Karpas-422 (cell line): ENCODE data around the gene CALML3. TPM values are rescaled to one million over a fixed set of nuclear protein-coding genes. Genes with fewer than 3 reads are reported as not detected.
"Not testable (repeated sequence)": the region's sequence is repeated elsewhere in the genome, so short reads cannot be mapped to it uniquely, and the experiment has no call there.

Experiments used
- DNase-seq: peaks from one replicate; pipeline ENCODE4 v3.0.0-alpha.2; 2015
- H2AFZ ChIP-seq: fragments of 200-600 bp; sonication (generic); 2 replicates; pipeline ENCODE4 v1.6.1; 2014; ENCODE audit warnings: antibody characterized with exemption, low read length, mixed read lengths
- H3K27ac ChIP-seq: fragments of 200-600 bp; sonication (generic); 2 replicates; pipeline ENCODE4 v1.5.1; 2014; ENCODE audit warnings: mild to moderate bottlenecking, low read length, moderate library complexity
- H3K27me3 ChIP-seq: fragments of 200-600 bp; sonication (generic); 2 replicates; pipeline ENCODE4 v1.6.1; 2014; ENCODE audit warnings: low read length, mixed read lengths
- H3K36me3 ChIP-seq: fragments of 200-600 bp; sonication (generic); 2 replicates; pipeline ENCODE4 v1.6.1; 2014; ENCODE audit warnings: low read length, mixed read lengths; ENCODE audit not compliant: insufficient read depth
- H3K4me1 ChIP-seq: fragments of 200-600 bp; sonication (generic); 2 replicates; pipeline ENCODE4 v1.6.1; 2014; ENCODE audit warnings: mild to moderate bottlenecking, low read length, mixed read lengths
- H3K4me2 ChIP-seq: fragments of 200-600 bp; sonication (generic); 2 replicates; pipeline ENCODE4 v1.6.1; 2014; ENCODE audit warnings: low read length, low read depth, mild to moderate bottlenecking; ENCODE audit not compliant: poor library complexity, severe bottlenecking
- H3K4me3 ChIP-seq: fragments of 200-600 bp; sonication (generic); 2 replicates; pipeline ENCODE4 v1.5.1; 2014; ENCODE audit warnings: mild to moderate bottlenecking, antibody characterized with exemption, low read length, mixed read lengths
- H3K79me2 ChIP-seq: fragments of 200-600 bp; sonication (generic); 2 replicates; pipeline ENCODE4 v1.6.1; 2014; ENCODE audit warnings: mild to moderate bottlenecking, low read length, mixed read lengths
- H3K9ac ChIP-seq: fragments of 200-600 bp; sonication (generic); 2 replicates; pipeline ENCODE4 v1.6.0; 2014; ENCODE audit warnings: low read length
- H3K9me2 ChIP-seq: fragments of 200-600 bp; sonication (generic), shearing (Covaris generic); replicated peaks from 2 replicates; pipeline ENCODE4 v1.6.0; 2014; ENCODE audit warnings: mild to moderate bottlenecking, low read length, moderate library complexity; ENCODE audit not compliant: insufficient read depth
- H3K9me3 ChIP-seq: fragments of 300-700, 200-600 bp; sonication (generic); 2 replicates; pipeline ENCODE4 v1.6.1; 2014; ENCODE audit warnings: low read length, mixed read lengths
- H4K20me1 ChIP-seq: fragments of 200-600 bp; sonication (generic); 2 replicates; pipeline ENCODE4 v1.6.1; 2014; ENCODE audit warnings: mild to moderate bottlenecking, antibody characterized with exemption, low read length, low read depth; ENCODE audit not compliant: insufficient read depth
- total RNA-seq: library from RNA; depleted of rRNA; stranded (reverse); fragments of >200 nt; shearing (Covaris generic); gene quantifications from 2 replicates; pipeline ENCODE4 v1.2.3, GENCODE V29; 2014; ENCODE audit warnings: low replicate concordance; rRNA removed

CALML3 gene
- total RNA-seq: not detected in 2 replicates

- Histone ChIP-seq H3K36me3 (no peaks in the 10 kb centered on the region), H3K4me3 (no peak within 1 kb of the TSS), H3K27me3 (no peaks in the 10 kb centered on the region), H4K20me1 (no peaks in the 10 kb centered on the region), H3K4me1 (no peaks in the 10 kb centered on the region), H2AFZ (no peak within 1 kb of the TSS), H3K9me2 (no peaks in the 10 kb centered on the region), H3K79me2 (no peaks in the 10 kb centered on the region), H3K4me2 (no peak within 1 kb of the TSS), H3K27ac (no peak within 1 kb of the TSS), H3K9me3 (no peaks in the 10 kb centered on the region), H3K9ac (no peak within 1 kb of the TSS)
- DNase-seq: no peak
Observed at GRCh38 chr10:5524641-5525560, at the start of gene CALML3. Gene CALML3, plus strand, starts transcription at chr10:5524961. Its CDS starts 125 bp downstream, at chr10:5525086.

- not testable (repeated sequence) for H3K79me2 ChIP-seq
Observed at GRCh38 chr10:5475088-5475487, 49.7 kb upstream of the CALML3 start.

GRCh38 chr10:5475974-5476807 lies 48.6 kb upstream of the CALML3 start:
- not testable (repeated sequence) for H3K27me3 ChIP-seq, H3K4me2 ChIP-seq, H3K4me3 ChIP-seq, H3K9me2 ChIP-seq, DNase-seq, H3K36me3 ChIP-seq, H2AFZ ChIP-seq, H3K9ac ChIP-seq, H3K79me2 ChIP-seq, H3K4me1 ChIP-seq, H4K20me1 ChIP-seq, H3K9me3 ChIP-seq, H3K27ac ChIP-seq

More at GRCh38 chr10:5475088-5475487, 49.7 kb upstream of the CALML3 start:
- DNase-seq, H3K27me3 ChIP-seq, H4K20me1 ChIP-seq, H3K27ac ChIP-seq, H3K4me2 ChIP-seq, H2AFZ ChIP-seq, H3K36me3 ChIP-seq, H3K4me1 ChIP-seq, H3K9me2 ChIP-seq, H3K9me3 ChIP-seq, H3K9ac ChIP-seq, H3K4me3 ChIP-seq: not testable (repeated sequence)

- no peaks in the 10 kb centered on the region for H4K20me1 ChIP-seq
- no peak for DNase-seq
- H3K36me3 ChIP-seq: no peaks in the 10 kb centered on the region
- H3K27me3 ChIP-seq: no peaks in the 10 kb centered on the region
- H3K4me2 ChIP-seq: no peak overlapping the region
- H3K4me1 ChIP-seq: no peaks in the 10 kb centered on the region
- H3K9me2 ChIP-seq: no peaks in the 10 kb centered on the region
- no peak overlapping the region for H3K27ac ChIP-seq
- no peak overlapping the region for H3K4me3 ChIP-seq
- no peak overlapping the region for H2AFZ ChIP-seq
- no peaks in the 10 kb centered on the region for H3K79me2 ChIP-seq
- H3K9me3 ChIP-seq: no peaks in the 10 kb centered on the region
- H3K9ac ChIP-seq: no peak overlapping the region
Observed at GRCh38 chr10:5476918-5477525, 47.7 kb upstream of the CALML3 start.

GRCh38 chr10:5477948-5478693 lies 46.6 kb upstream of the CALML3 start:
- H3K9me2 ChIP-seq: no peaks in the 10 kb centered on the region
- H2AFZ ChIP-seq: no peak overlapping the region
- H3K4me3 ChIP-seq: no peak overlapping the region
- DNase-seq: no peak
- no peaks in the 10 kb centered on the region for H3K4me1 ChIP-seq
- no peaks in the 10 kb centered on the region for H3K9me3 ChIP-seq
- no peaks in the 10 kb centered on the region for H4K20me1 ChIP-seq
- H3K4me2 ChIP-seq: no peak overlapping the region
- H3K79me2 ChIP-seq: no peaks in the 10 kb centered on the region
- no peaks in the 10 kb centered on the region for H3K27me3 ChIP-seq
- no peak overlapping the region for H3K9ac ChIP-seq
- H3K36me3 ChIP-seq: no peaks in the 10 kb centered on the region
- no peak overlapping the region for H3K27ac ChIP-seq

GRCh38 chr10:5478694-5479305 lies 46.0 kb upstream of the CALML3 start:
- H4K20me1 ChIP-seq: no peaks in the 10 kb centered on the region
- H3K27me3 ChIP-seq: no peaks in the 10 kb centered on the region
- no peak overlapping the region for H3K9ac ChIP-seq
- H3K79me2 ChIP-seq: no peaks in the 10 kb centered on the region
- no peaks in the 10 kb centered on the region for H3K9me3 ChIP-seq
- H2AFZ ChIP-seq: no peak overlapping the region
- DNase-seq: no peak
- H3K27ac ChIP-seq: no peak overlapping the region
- H3K4me3 ChIP-seq: no peak overlapping the region
- H3K9me2 ChIP-seq: no peaks in the 10 kb centered on the region
- no peaks in the 10 kb centered on the region for H3K4me1 ChIP-seq
- no peaks in the 10 kb centered on the region for H3K36me3 ChIP-seq
- no peak overlapping the region for H3K4me2 ChIP-seq

GRCh38 chr10:5479481-5480161 lies 45.1 kb upstream of the CALML3 start:
- Histone ChIP-seq H3K9ac (no peak overlapping the region), H3K27me3 (no peaks in the 10 kb centered on the region), H4K20me1 (no peaks in the 10 kb centered on the region), H3K27ac (no peak overlapping the region), H3K79me2 (no peaks in the 10 kb centered on the region), H3K9me3 (no peaks in the 10 kb centered on the region), H2AFZ (no peak overlapping the region), H3K36me3 (no peaks in the 10 kb centered on the region), H3K4me2 (no peak overlapping the region), H3K9me2 (no peaks in the 10 kb centered on the region), H3K4me3 (no peak overlapping the region), H3K4me1 (no peaks in the 10 kb centered on the region)
- no peak for DNase-seq
